CD8-positive, alpha-beta memory T cell (primary cell): ENCODE results near the gene PCDH10. TPM values are rescaled to one million over a fixed set of nuclear protein-coding genes. Genes with fewer than 3 reads are reported as not detected.

Experiments
- CTCF ChIA-PET: fragments of 350-600 bp; sonication (Branson Sonifier 250); formaldehyde crosslinking; loops from one replicate; lab custom pipeline; 2021; ENCODE audit warnings: antibody characterized with exemption; lab: Charles Lee
- POLR2A ChIA-PET: fragments of 350-600 bp; sonication (Branson Sonifier 250); formaldehyde crosslinking; loops from one replicate; lab custom pipeline; 2021; ENCODE audit warnings: antibody characterized with exemption; lab: Charles Lee
- DNase-seq, 5 donors: peaks; one replicate each; pipeline versions ENCODE4 v3.0.0 to v3.0.0-alpha.2; 2020 to 2022; ENCODE audit warnings: mixed read lengths in 1 of 5
- H3K27ac ChIP-seq: one replicate; pipeline ENCODE4 v1.7.0; 2013; ENCODE audit warnings: low read depth, mild to moderate bottlenecking, low read length, moderate library complexity
- H3K27me3 ChIP-seq: 2 replicates; pipeline ENCODE4 v1.7.0; 2013; ENCODE audit warnings: low read length, mild to moderate bottlenecking; ENCODE audit not compliant: insufficient read depth, poor library complexity, severe bottlenecking
- H3K36me3 ChIP-seq: 2 replicates; pipeline ENCODE4 v1.7.0; 2013; ENCODE audit warnings: mild to moderate bottlenecking, low read length, moderate library complexity; ENCODE audit not compliant: insufficient read depth
- H3K4me1 ChIP-seq: 2 replicates; pipeline ENCODE4 v1.7.0; 2013; ENCODE audit warnings: mild to moderate bottlenecking, low read length, moderate library complexity; ENCODE audit not compliant: insufficient read depth
- H3K4me3 ChIP-seq: 2 replicates; pipeline ENCODE4 v1.7.0; 2013; ENCODE audit warnings: mild to moderate bottlenecking, low read length
- H3K9me3 ChIP-seq: 2 replicates; pipeline ENCODE4 v1.7.0; 2013; ENCODE audit warnings: mild to moderate bottlenecking, low read length
- H3K27ac Mint-ChIP-seq, 8 donors: one replicate each; pipeline ENCODE4 v1.8.0; 2020 to 2021; ENCODE audit warnings: mixed read lengths in 8 of 8, mild to moderate bottlenecking in 6 of 8, inconsistent platforms in 3 of 8, moderate library complexity in 3 of 8
- H3K27me3 Mint-ChIP-seq, 2 donors: one replicate each; pipeline ENCODE4 v1.8.0; 2020 to 2021; ENCODE audit warnings: mixed read lengths in 2 of 2, mild to moderate bottlenecking in 1 of 2, moderate library complexity in 1 of 2
- H3K36me3 Mint-ChIP-seq, 3 donors: one replicate each; pipeline ENCODE4 v1.8.0; 2020 to 2021; ENCODE audit warnings: mixed read lengths in 3 of 3, inconsistent platforms in 1 of 3, mild to moderate bottlenecking in 1 of 3
- H3K4me1 Mint-ChIP-seq, 3 donors: one replicate each; pipeline ENCODE4 v1.8.0; 2020 to 2021; ENCODE audit warnings: mixed read lengths in 3 of 3, inconsistent platforms in 1 of 3, mild to moderate bottlenecking in 1 of 3
- H3K4me3 Mint-ChIP-seq, 7 donors: one replicate each; pipeline ENCODE4 v1.8.0; 2020 to 2021; ENCODE audit warnings: mixed read lengths in 7 of 7, mild to moderate bottlenecking in 6 of 7, moderate library complexity in 4 of 7, inconsistent platforms in 2 of 7
- H3K9me3 Mint-ChIP-seq, 5 donors: one replicate each; pipeline ENCODE4 v1.8.0; 2020 to 2022; ENCODE audit warnings: mixed read lengths in 5 of 5, mild to moderate bottlenecking in 3 of 5, moderate library complexity in 2 of 5, inconsistent platforms in 1 of 5
- polyA plus RNA-seq: library from polyadenylated mRNA; unstranded; fragments of 300-500 nt; fragmentation: Illumina TruSeq; gene quantifications from one replicate; pipeline ENCODE4 v1.2.3, GENCODE V29; 2021
- total RNA-seq, 2 experiments: library from RNA; stranded (reverse); gene quantifications; one replicate each; pipeline ENCODE4 v1.2.3, GENCODE V29; 2021

Gene PCDH10
- total and polyA plus RNA-seq, 3 experiments from 2014 or later, result not detected

- Histone ChIP-seq H3K4me3 (no peak overlapping the region), H3K9me3 (peaks cover 4% of the 10 kb centered on the region), H3K27ac (no peak overlapping the region), H3K27me3 (peaks cover 7% of the 10 kb centered on the region), H3K36me3 (no peaks in the 10 kb centered on the region), H3K4me1 (no peaks in the 10 kb centered on the region)
- H3K9me3 Mint-ChIP-seq, result peaks cover 4 to 22% (median 9%) of the 10 kb centered on the region in 5 donors
- ChIA-PET POLR2A (no interaction called here), CTCF (no interaction called here)
- peaks cover 37 to 50% of the 10 kb centered on the region in 2 donors for H3K27me3 Mint-ChIP-seq
- H3K36me3 Mint-ChIP-seq, result peaks cover 0 to 2% (median 0%) of the 10 kb centered on the region in 3 donors
- no peak overlapping the region for H3K27ac Mint-ChIP-seq
- no peak for DNase-seq
- H3K4me1 Mint-ChIP-seq, result peaks cover 0 to 10% (median 2%) of the 10 kb centered on the region in 3 donors
- H3K4me3 Mint-ChIP-seq, result no peak overlapping the region
These were observed 2.7 kb downstream of the PCDH10 start for GRCh38 chr4:133151691-133152329.

DNA sequence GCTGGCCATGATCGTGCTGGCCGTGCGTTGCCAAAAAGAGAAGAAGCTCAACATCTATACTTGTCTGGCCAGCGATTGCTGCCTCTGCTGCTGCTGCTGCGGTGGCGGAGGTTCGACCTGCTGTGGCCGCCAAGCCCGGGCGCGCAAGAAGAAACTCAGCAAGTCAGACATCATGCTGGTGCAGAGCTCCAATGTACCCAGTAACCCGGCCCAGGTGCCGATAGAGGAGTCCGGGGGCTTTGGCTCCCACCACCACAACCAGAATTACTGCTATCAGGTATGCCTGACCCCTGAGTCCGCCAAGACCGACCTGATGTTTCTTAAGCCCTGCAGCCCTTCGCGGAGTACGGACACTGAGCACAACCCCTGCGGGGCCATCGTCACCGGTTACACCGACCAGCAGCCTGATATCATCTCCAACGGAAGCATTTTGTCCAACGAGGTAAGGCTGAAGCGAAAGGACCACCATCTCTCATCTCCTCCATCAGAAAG lies 3.3 kb downstream of the PCDH10 start:
- no peaks in the 10 kb centered on the region for H3K4me1 ChIP-seq
- H3K27ac Mint-ChIP-seq, result no peak overlapping the region
- CTCF ChIA-PET, result no interaction called here
- H3K4me3 ChIP-seq, result no peak overlapping the region
- H3K27me3 Mint-ChIP-seq, result peaks cover 35 to 45% of the 10 kb centered on the region in 2 donors
- DNase-seq, result no peak
- H3K27me3 ChIP-seq, result peaks cover 7% of the 10 kb centered on the region
- H3K9me3 ChIP-seq, result peaks cover 4% of the 10 kb centered on the region
- no peaks in the 10 kb centered on the region for H3K36me3 ChIP-seq
- no peak overlapping the region for H3K27ac ChIP-seq
- peaks cover 4 to 22% (median 9%) of the 10 kb centered on the region in 5 donors for H3K9me3 Mint-ChIP-seq
- POLR2A ChIA-PET, result no interaction called here
- no peak overlapping the region for H3K4me3 Mint-ChIP-seq
- peaks cover 0 to 10% (median 2%) of the 10 kb centered on the region in 3 donors for H3K4me1 Mint-ChIP-seq
- peaks cover 0 to 2% (median 0%) of the 10 kb centered on the region in 3 donors for H3K36me3 Mint-ChIP-seq

DNA sequence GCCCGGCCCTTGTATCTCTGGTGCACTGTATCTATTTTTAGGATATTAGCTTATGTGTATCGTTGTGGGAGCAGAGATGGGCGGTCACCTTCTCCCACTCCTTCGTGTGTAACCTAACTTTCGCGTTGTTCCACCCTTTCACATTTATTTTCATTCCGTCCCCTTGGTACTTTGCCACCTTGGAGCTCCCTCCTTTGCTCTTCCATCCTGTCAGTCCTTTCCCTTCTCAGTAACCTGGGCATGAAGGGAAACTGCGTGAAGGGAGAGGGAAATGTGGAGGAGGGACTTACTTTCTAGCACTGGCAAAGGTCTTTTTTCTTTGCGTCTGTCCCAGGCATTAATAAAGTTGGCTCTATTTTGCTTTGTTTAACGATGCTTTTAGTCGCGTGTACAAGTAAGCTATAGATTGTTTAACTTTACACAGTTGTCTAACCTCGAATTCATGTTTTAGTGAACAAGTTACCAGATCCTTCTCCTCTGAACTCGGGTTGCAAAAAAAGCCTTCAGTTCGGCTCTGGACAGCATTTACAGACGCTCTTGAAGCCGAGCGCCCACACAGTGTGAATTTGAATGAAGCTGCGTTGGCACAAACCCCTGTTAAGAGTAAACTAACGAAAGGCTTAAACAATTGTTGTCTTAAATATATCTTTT lies 3.9 kb downstream of the PCDH10 start:
- Histone ChIP-seq H3K4me3 (no peak overlapping the region), H3K27me3 (peaks cover 7% of the 10 kb centered on the region), H3K9me3 (peaks cover 4% of the 10 kb centered on the region), H3K4me1 (no peaks in the 10 kb centered on the region), H3K27ac (no peak overlapping the region), H3K36me3 (no peaks in the 10 kb centered on the region)
- ChIA-PET CTCF (no interaction called here), POLR2A (no interaction called here)
- H3K9me3 Mint-ChIP-seq, result peaks cover 4 to 22% (median 9%) of the 10 kb centered on the region in 5 donors
- H3K4me1 Mint-ChIP-seq, result peaks cover 0 to 10% (median 2%) of the 10 kb centered on the region in 3 donors
- peaks cover 34 to 39% of the 10 kb centered on the region in 2 donors for H3K27me3 Mint-ChIP-seq
- no peak overlapping the region for H3K27ac Mint-ChIP-seq
- no peak for DNase-seq
- peaks cover 0 to 2% (median 0%) of the 10 kb centered on the region in 3 donors for H3K36me3 Mint-ChIP-seq
- no peak overlapping the region for H3K4me3 Mint-ChIP-seq

- H3K9me3 Mint-ChIP-seq, result peaks cover 2 to 11% (median 9%) of the 10 kb centered on the region in 5 donors
- Histone ChIP-seq H3K27me3 (no peaks in the 10 kb centered on the region), H3K4me3 (no peak overlapping the region), H3K4me1 (no peaks in the 10 kb centered on the region), H3K9me3 (peaks cover 4% of the 10 kb centered on the region), H3K36me3 (no peaks in the 10 kb centered on the region), H3K27ac (no peak overlapping the region)
- peaks cover 0 to 4% (median 2%) of the 10 kb centered on the region in 3 donors for H3K4me1 Mint-ChIP-seq
- POLR2A ChIA-PET, result no interaction called here
- H3K36me3 Mint-ChIP-seq, result no peaks in the 10 kb centered on the region
- H3K4me3 Mint-ChIP-seq, result no peak overlapping the region
- no peak for DNase-seq
- CTCF ChIA-PET, result no interaction called here
- no peak overlapping the region for H3K27ac Mint-ChIP-seq
- H3K27me3 Mint-ChIP-seq, result peaks cover 22% of the 10 kb centered on the region in 2 donors
These were observed 5.6 kb downstream of the PCDH10 start for GRCh38 chr4:133154725-133155124.

DNA sequence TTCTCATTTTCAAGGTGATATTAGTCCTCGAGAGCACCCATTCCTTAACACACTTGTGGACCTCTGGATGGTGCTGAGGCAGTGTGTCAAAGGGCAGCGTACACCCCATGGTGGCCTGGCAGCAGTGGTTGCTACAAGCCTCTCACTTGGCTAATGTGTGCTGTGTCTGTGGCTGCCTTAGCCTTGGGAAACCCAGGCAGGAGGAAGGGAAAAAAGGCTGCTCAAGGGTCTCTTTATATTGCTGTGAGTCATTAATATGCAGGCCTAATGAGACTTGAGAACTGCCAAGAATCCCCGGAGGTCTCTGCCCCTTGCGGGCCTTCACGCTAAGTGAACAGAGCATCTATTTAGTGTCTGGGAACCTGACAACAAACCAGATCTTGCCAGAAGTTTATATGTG lies 7.0 kb downstream of the PCDH10 start:
- Mint-ChIP-seq H3K4me1 (peaks cover 0 to 4% (median 2%) of the 10 kb centered on the region in 3 donors), H3K9me3 (peaks cover 0 to 12% (median 5%) of the 10 kb centered on the region in 5 donors), H3K4me3 (no peak overlapping the region), H3K27me3 (peaks cover 11 to 17% of the 10 kb centered on the region in 2 donors), H3K27ac (no peak overlapping the region), H3K36me3 (no peaks in the 10 kb centered on the region)
- CTCF ChIA-PET, result no interaction called here
- Histone ChIP-seq H3K36me3 (no peaks in the 10 kb centered on the region), H3K27ac (no peak overlapping the region), H3K4me1 (no peaks in the 10 kb centered on the region), H3K27me3 (no peaks in the 10 kb centered on the region), H3K4me3 (no peak overlapping the region), H3K9me3 (peaks cover 4% of the 10 kb centered on the region)
- DNase-seq, result no peak
- POLR2A ChIA-PET, result no interaction called here

DNA sequence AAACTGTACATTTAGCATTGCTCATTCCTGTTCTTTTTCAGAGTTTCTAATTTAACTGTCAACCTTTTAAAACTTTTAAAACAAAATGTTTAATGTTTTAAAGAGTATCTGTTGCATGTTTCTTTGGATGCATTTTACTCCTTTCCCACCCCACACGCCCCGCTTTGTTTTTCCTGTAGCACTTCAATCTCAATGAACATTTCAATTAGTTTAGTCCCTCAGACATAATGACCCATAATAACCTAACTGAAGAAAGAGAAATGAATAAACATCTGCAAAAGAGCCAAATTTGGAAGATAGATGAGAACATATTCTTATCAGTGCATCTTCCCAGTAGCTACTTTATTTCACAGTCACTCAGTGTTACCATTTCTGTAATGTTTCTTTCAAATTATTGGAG lies 7.5 kb downstream of the PCDH10 start:
- no peak overlapping the region for H3K27ac ChIP-seq

GRCh38 chr4:133157460-133158160 lies 8.5 kb downstream of the PCDH10 start:
- no peaks in the 10 kb centered on the region for H3K36me3 Mint-ChIP-seq
- POLR2A ChIA-PET, result no interaction called here
- DNase-seq, result no peak
- H3K4me1 ChIP-seq, result no peaks in the 10 kb centered on the region
- no peak overlapping the region for H3K4me3 Mint-ChIP-seq
- no peak overlapping the region for H3K27ac ChIP-seq
- CTCF ChIA-PET, result no interaction called here
- no peak overlapping the region for H3K4me3 ChIP-seq
- H3K36me3 ChIP-seq, result no peaks in the 10 kb centered on the region
- H3K9me3 ChIP-seq, result peaks cover 4% of the 10 kb centered on the region
- no peaks in the 10 kb centered on the region for H3K27me3 ChIP-seq
- H3K9me3 Mint-ChIP-seq, result peaks cover 0 to 12% (median 4%) of the 10 kb centered on the region in 5 donors
- no peak overlapping the region for H3K27ac Mint-ChIP-seq
- H3K27me3 Mint-ChIP-seq, result peaks cover 6 to 8% of the 10 kb centered on the region in 2 donors
- H3K4me1 Mint-ChIP-seq, result peaks cover 0 to 4% (median 2%) of the 10 kb centered on the region in 3 donors

More for the DNA sequence above, 7.5 kb downstream of the PCDH10 start:
- ChIA-PET POLR2A (no interaction called here), CTCF (no interaction called here)
- Mint-ChIP-seq H3K27me3 (peaks cover 11 to 13% of the 10 kb centered on the region in 2 donors), H3K4me1 (peaks cover 0 to 4% (median 2%) of the 10 kb centered on the region in 3 donors), H3K4me3 (no peak overlapping the region), H3K36me3 (no peaks in the 10 kb centered on the region), H3K9me3 (peaks cover 0 to 12% (median 5%) of the 10 kb centered on the region in 5 donors), H3K27ac (no peak overlapping the region)
- Histone ChIP-seq H3K36me3 (no peaks in the 10 kb centered on the region), H3K27me3 (no peaks in the 10 kb centered on the region), H3K4me3 (no peak overlapping the region), H3K9me3 (peaks cover 4% of the 10 kb centered on the region), H3K4me1 (no peaks in the 10 kb centered on the region)
- DNase-seq, result no peak

- H3K36me3 ChIP-seq, result no peaks in the 10 kb centered on the region
- H3K27me3 ChIP-seq, result no peaks in the 10 kb centered on the region
- H3K4me3 ChIP-seq, result no peak overlapping the region
- no peak overlapping the region for H3K27ac ChIP-seq
- no peaks in the 10 kb centered on the region for H3K4me1 ChIP-seq
- Mint-ChIP-seq H3K9me3 (peaks cover 0 to 12% (median 0%) of the 10 kb centered on the region in 5 donors), H3K36me3 (no peaks in the 10 kb centered on the region), H3K4me3 (no peak overlapping the region), H3K27me3 (no peaks in the 10 kb centered on the region), H3K27ac (no peak overlapping the region), H3K4me1 (no peaks in the 10 kb centered on the region)
- no peaks in the 10 kb centered on the region for H3K9me3 ChIP-seq
- POLR2A ChIA-PET, result no interaction called here
- no peak for DNase-seq
- CTCF ChIA-PET, result no interaction called here
These were observed 11.8 kb downstream of the PCDH10 start for GRCh38 chr4:133160853-133161252.
